ENCODE results near the gene ROCK2.

ROCK2 gene

GRCh38 chr2:11309706-11310105, 34.7 kb downstream of the ROCK2 start:
- DNase-seq (ENCODE audit: low read depth) = no peak

- no peak for DNase-seq (ENCODE audit: low read depth)
Measured at GRCh38 chr2:11307764-11308415, 36.5 kb downstream of the ROCK2 start.

GRCh38 chr2:11305958-11306357, 38.5 kb downstream of the ROCK2 start:
- DNase-seq (ENCODE audit: low read depth) = peak; percentile 76

GRCh38 chr2:11305338-11305737, 39.1 kb downstream of the ROCK2 start:
- no peak for DNase-seq (ENCODE audit: low read depth)

- no peak for DNase-seq (ENCODE audit: low read depth)
Measured at GRCh38 chr2:11304476-11304875, 40.0 kb downstream of the ROCK2 start.

- no peak for DNase-seq (ENCODE audit: low read depth)
Measured at GRCh38 chr2:11303290-11304013, 41.0 kb downstream of the ROCK2 start.

- no peak for DNase-seq (ENCODE audit: low read depth)
Measured at GRCh38 chr2:11299439-11299838, 45.0 kb downstream of the ROCK2 start.

GRCh38 chr2:11298592-11298991, 45.8 kb downstream of the ROCK2 start:
- DNase-seq (ENCODE audit: low read depth) = no peak

- no peak for DNase-seq (ENCODE audit: low read depth)
Measured at GRCh38 chr2:11296401-11296800, 48.0 kb downstream of the ROCK2 start.

GRCh38 chr2:11292464-11293255, 51.8 kb downstream of the ROCK2 start:
- DNase-seq (ENCODE audit: low read depth) = no peak

GRCh38 chr2:11290713-11291112, 53.7 kb downstream of the ROCK2 start:
- no peak for DNase-seq (ENCODE audit: low read depth)

GRCh38 chr2:11290211-11290610, 54.2 kb downstream of the ROCK2 start:
- DNase-seq (ENCODE audit: low read depth) = no peak

- DNase-seq (ENCODE audit: low read depth) = no peak
Measured at GRCh38 chr2:11288431-11288830, 56.0 kb downstream of the ROCK2 start.

GRCh38 chr2:11286749-11287148, 57.7 kb downstream of the ROCK2 start:
- DNase-seq (ENCODE audit: low read depth) = peak; percentile 12

- no peak for DNase-seq (ENCODE audit: low read depth)
Measured at GRCh38 chr2:11286323-11286722, 58.1 kb downstream of the ROCK2 start.

- no peak for DNase-seq (ENCODE audit: low read depth)
Measured at GRCh38 chr2:11285499-11285898, 58.9 kb downstream of the ROCK2 start.

- no peak for DNase-seq (ENCODE audit: low read depth)
Measured at GRCh38 chr2:11281186-11281585, 63.2 kb downstream of the ROCK2 start.

- DNase-seq (ENCODE audit: low read depth) = no peak
Measured at GRCh38 chr2:11280713-11281112, 63.7 kb downstream of the ROCK2 start.

GRCh38 chr2:11279398-11279797, 65.0 kb downstream of the ROCK2 start:
- DNase-seq (ENCODE audit: low read depth) = no peak

- DNase-seq (ENCODE audit: low read depth) = no peak
Measured at GRCh38 chr2:11278219-11278618, 66.2 kb downstream of the ROCK2 start.

GRCh38 chr2:11275910-11276309, 68.5 kb downstream of the ROCK2 start:
- no peak for DNase-seq (ENCODE audit: low read depth)

- peak; percentile 51 for DNase-seq (ENCODE audit: low read depth)
Measured at GRCh38 chr2:11270891-11271290, 73.5 kb downstream of the ROCK2 start.

GRCh38 chr2:11267931-11268330, 76.5 kb downstream of the ROCK2 start:
- DNase-seq (ENCODE audit: low read depth) = no peak

Data from fibroblast of the conjunctiva (primary cell).